Keratinocyte (primary cell): ENCODE data around the gene SH3D19. TPM values are rescaled to one million over a fixed set of nuclear protein-coding genes. Genes with fewer than 3 reads are reported as not detected.

Source experiments
- DNase-seq: peaks from one replicate; pipeline ENCODE4 v3.0.0-alpha.2; 2011; ENCODE audit warnings: low read depth, missing footprints, low spot score
- FAIRE-seq: peaks from 2 replicates; lab custom pipeline; 2011; peaks lifted over from hg19 to GRCh38; lab: Jason Lieb, UNC
- H2AFZ ChIP-seq: 2 replicates; pipeline ENCODE4 v1.6.0; 2012; ENCODE audit warnings: low read length, control low read depth, inconsistent platforms; ENCODE audit not compliant: control insufficient read depth
- H3K27ac ChIP-seq: 2 replicates; pipeline ENCODE4 v1.5.1; 2011; ENCODE audit warnings: low read length; ENCODE audit not compliant: control insufficient read depth, insufficient read depth
- H3K27me3 ChIP-seq: 3 replicates; pipeline ENCODE4 v1.6.0; 2011; ENCODE audit warnings: low read length; ENCODE audit not compliant: control insufficient read depth, insufficient read depth; ENCODE audit errors: extremely low read depth
- H3K36me3 ChIP-seq, 2 experiments: 2 replicates in 1 of 2; 3 replicates in 1 of 2; pipeline ENCODE4 v1.5.1; 2011; ENCODE audit warnings: low read length in 2 of 2, mild to moderate bottlenecking in 1 of 2; ENCODE audit not compliant: control insufficient read depth in 2 of 2, insufficient read depth in 2 of 2; ENCODE audit errors: extremely low read depth in 1 of 2
- H3K4me1 ChIP-seq: 3 replicates; pipeline ENCODE4 v1.5.1; 2011; ENCODE audit warnings: low read length; ENCODE audit not compliant: control insufficient read depth, insufficient read depth; ENCODE audit errors: extremely low read depth
- H3K4me2 ChIP-seq: 3 replicates; pipeline ENCODE4 v1.6.0; 2011; ENCODE audit warnings: low read depth, low read length; ENCODE audit not compliant: control insufficient read depth, insufficient read depth; ENCODE audit errors: extremely low read depth
- H3K4me3 ChIP-seq, 3 experiments: fragments of 200-600 bp in 1 of 3; sonication (generic) in 1 of 3; 2 replicates in 2 of 3; 3 replicates in 1 of 3; pipeline ENCODE4 v1.5.1; 2011 to 2016; ENCODE audit warnings: low read length in 3 of 3, mild to moderate bottlenecking in 3 of 3, control low read depth in 2 of 3, inconsistent platforms in 1 of 3, low read depth in 1 of 3, mixed read lengths in 1 of 3, mixed run types in 1 of 3, moderate library complexity in 1 of 3; ENCODE audit not compliant: control insufficient read depth in 2 of 3, insufficient read depth in 2 of 3; ENCODE audit errors: extremely low read depth in 1 of 3
- H3K79me2 ChIP-seq: 2 replicates; pipeline ENCODE4 v1.6.0; 2012; ENCODE audit warnings: low read length; ENCODE audit not compliant: control insufficient read depth, insufficient read depth
- H3K9ac ChIP-seq: 3 replicates; pipeline ENCODE4 v1.6.0; 2011; ENCODE audit warnings: low read length; ENCODE audit not compliant: control insufficient read depth, insufficient read depth; ENCODE audit errors: extremely low read depth
- H3K9me1 ChIP-seq: 3 replicates; pipeline ENCODE4 v1.6.0; 2011; ENCODE audit warnings: low read length; ENCODE audit not compliant: control insufficient read depth, insufficient read depth; ENCODE audit errors: extremely low read depth
- H3K9me3 ChIP-seq: 2 replicates; pipeline ENCODE4 v1.5.1; 2012; ENCODE audit warnings: low read depth, low read length; ENCODE audit not compliant: control insufficient read depth
- H4K20me1 ChIP-seq: 3 replicates; pipeline ENCODE4 v1.6.0; 2011; ENCODE audit warnings: low read length; ENCODE audit not compliant: control insufficient read depth, insufficient read depth; ENCODE audit errors: extremely low read depth
- CTCF ChIP-seq, 3 experiments: IDR thresholded peaks in 1 of 3; conservative IDR thresholded peaks in 1 of 3; optimal IDR thresholded peaks in 1 of 3; 2 replicates in 2 of 3; 3 replicates in 1 of 3; pipeline versions ENCODE3 to v1.5.1; 2011; ENCODE audit warnings: low read length in 3 of 3, mild to moderate bottlenecking in 3 of 3, moderate library complexity in 2 of 3, control low read depth in 1 of 3, inconsistent platforms in 1 of 3; ENCODE audit not compliant: insufficient read depth in 2 of 3; ENCODE audit errors: extremely low read depth in 1 of 3
- EZH2 ChIP-seq: IDR thresholded peaks from one replicate; pipeline ENCODE4 v1.6.1; 2012; ENCODE audit warnings: inconsistent platforms, mild to moderate bottlenecking, low read length, moderate library complexity
- dilution Hi-C: fragments of 300-500 bp; cut with MboI; formaldehyde crosslinking; loops from one replicate; pipeline ENCODE4 v1.7.0; 2020; ENCODE audit warnings: low sequenced_read_pairs; ENCODE audit not compliant: extremely low pct_ligation_motif_present
- polyA plus RNA-seq, 5 experiments: library from polyadenylated mRNA; depleted of rRNA in 3 of 5; stranded (reverse) in 3 of 5; stranded (forward) in 1 of 5; unstranded in 1 of 5; fragments of >200 nt; gene quantifications; 1 replicate in 1 of 5; 2 replicates in 3 of 5; 3 replicates in 1 of 5; pipeline versions ENCODE4 v1.2.1 to v1.2.3, GENCODE V29; 2011 to 2012; ENCODE audit warnings: missing spikeins in 2 of 5, low read depth in 1 of 5, low replicate concordance in 1 of 5

The SH3D19 gene
- polyA plus RNA-seq, 1 donor (not counting 4 experiments of a cell fraction or from before 2014, with no cell fraction given), result 24.8 TPM

GRCh38 chr4:151331276-151332042 is 6.1 kb upstream of the SH3D19 start:
- peak; percentile 99 for FAIRE-seq
- peaks cover 29% of the 10 kb centered on the region for H3K4me1 ChIP-seq
- H3K9me3 ChIP-seq, result no peaks in the 10 kb centered on the region
- peaks cover 4% of the 10 kb centered on the region for H3K9me1 ChIP-seq
- H4K20me1 ChIP-seq, result no peaks in the 10 kb centered on the region
- H3K27me3 ChIP-seq, result no peaks in the 10 kb centered on the region
- no peak overlapping the region for H2AFZ ChIP-seq
- H3K4me3 ChIP-seq, result no peak overlapping the region
- no peaks in the 10 kb centered on the region for H3K79me2 ChIP-seq
- dilution Hi-C loops, result no loop called here
- no peak overlapping the region for H3K9ac ChIP-seq
- no peak for DNase-seq
- H3K36me3 ChIP-seq, result no peaks in the 10 kb centered on the region
- peak overlapping the region; percentile 2 for H3K4me2 ChIP-seq
- TF ChIP-seq CTCF (optimal IDR thresholded peaks at IDR 0.05 in 1 of 3, IDR thresholded peaks at IDR 0.05 in 1 of 3, conservative IDR thresholded peaks at IDR 0.05 in 1 of 3; ENCODE audit: extremely low read depth in 1 of 3, insufficient read depth in 2 of 3, low read length in 3 of 3), result no peak
- no peak for TF ChIP-seq EZH2
- H3K27ac ChIP-seq, result peak overlapping the region; percentile 75

- peak overlapping the region; percentile 53 for H3K27ac ChIP-seq
- H3K4me3 ChIP-seq, result no peak overlapping the region
- no peaks in the 10 kb centered on the region for H3K27me3 ChIP-seq
- FAIRE-seq, result no peak
- H3K9me3 ChIP-seq, result no peaks in the 10 kb centered on the region
- no peak for DNase-seq
- no peaks in the 10 kb centered on the region for H3K36me3 ChIP-seq
- H4K20me1 ChIP-seq, result no peaks in the 10 kb centered on the region
- TF ChIP-seq EZH2, result no peak
- H3K9me1 ChIP-seq, result peaks cover 4% of the 10 kb centered on the region
- peaks cover 5% of the 10 kb centered on the region for H3K79me2 ChIP-seq
- H3K4me2 ChIP-seq, result peak overlapping the region; percentile 15
- no peak overlapping the region for H3K9ac ChIP-seq
- H3K4me1 ChIP-seq, result peaks cover 29% of the 10 kb centered on the region
- no peak overlapping the region for H2AFZ ChIP-seq
- dilution Hi-C loops, result no loop called here
These were observed 4.0 kb upstream of the SH3D19 start for GRCh38 chr4:151329217-151330007.
